ENCODE data around the gene CKM. TPM values are rescaled to one million over a fixed set of nuclear protein-coding genes. Genes with fewer than 3 reads are reported as not detected.

The CKM gene
- total and polyA plus RNA-seq, 2 donors (not counting 1 experiment from before 2014, with no cell fraction given): not detected

- no peak for DNase-seq (ENCODE audit: low read depth in 2 of 2)
- no peak overlapping the region for H3K27ac ChIP-seq (ENCODE audit: insufficient read depth, low read length)
- no peak overlapping the region for H2AFZ ChIP-seq (ENCODE audit: low read length)
- H3K9ac ChIP-seq (ENCODE audit: insufficient read depth, low read length): no peak overlapping the region
- H3K4me1 ChIP-seq (ENCODE audit: control insufficient read depth, extremely low read depth, insufficient read depth, low read length): no peaks in the 10 kb centered on the region
- TF ChIP-seq EZH2 (IDR thresholded peaks at IDR 0.05; ENCODE audit: low read length, missing control alignments) (no peak), CTCF (conservative IDR thresholded peaks at IDR 0.05 in 1 of 2, IDR thresholded peaks at IDR 0.05 in 1 of 2; ENCODE audit: low read depth in 1 of 2, low read length in 2 of 2) (no peak)
- peaks cover 34% of the 10 kb centered on the region for H3K36me3 ChIP-seq (ENCODE audit: control insufficient read depth, insufficient read depth, low read length)
- H3K4me3 ChIP-seq (replicated peaks in 1 of 4; ENCODE audit: control extremely low read depth in 1 of 4, insufficient read depth in 1 of 4, low read depth in 3 of 4, low read length in 4 of 4): no peak overlapping the region
- H4K20me1 ChIP-seq (ENCODE audit: control insufficient read depth, extremely low read depth, insufficient read depth, low read length): no peaks in the 10 kb centered on the region
- no peaks in the 10 kb centered on the region for H3K27me3 ChIP-seq (ENCODE audit: control insufficient read depth, insufficient read depth, low read length)
- H3K4me2 ChIP-seq (ENCODE audit: extremely low read depth, insufficient read depth, low read length): no peak overlapping the region
- no peaks in the 10 kb centered on the region for H3K9me3 ChIP-seq (ENCODE audit: control insufficient read depth, insufficient read depth, low read depth, low read length)
- H3K79me2 ChIP-seq (ENCODE audit: control insufficient read depth, insufficient read depth, low read length): no peaks in the 10 kb centered on the region
These were observed 29.8 kb upstream of the CKM start for GRCh38 chr19:45352471-45352870.

GRCh38 chr19:45352062-45352461, 29.4 kb upstream of the CKM start:
- no peak for DNase-seq (ENCODE audit: low read depth in 2 of 2)
- Histone ChIP-seq H3K79me2 (ENCODE audit: control insufficient read depth, insufficient read depth, low read length) (no peaks in the 10 kb centered on the region), H3K4me2 (ENCODE audit: extremely low read depth, insufficient read depth, low read length) (no peak overlapping the region), H3K27ac (ENCODE audit: insufficient read depth, low read length) (no peak overlapping the region), H3K4me1 (ENCODE audit: control insufficient read depth, extremely low read depth, insufficient read depth, low read length) (no peaks in the 10 kb centered on the region), H3K36me3 (ENCODE audit: control insufficient read depth, insufficient read depth, low read length) (peaks cover 30% of the 10 kb centered on the region), H3K9ac (ENCODE audit: insufficient read depth, low read length) (no peak overlapping the region), H3K27me3 (ENCODE audit: control insufficient read depth, insufficient read depth, low read length) (no peaks in the 10 kb centered on the region), H3K9me3 (ENCODE audit: control insufficient read depth, insufficient read depth, low read depth, low read length) (no peaks in the 10 kb centered on the region), H3K4me3 (replicated peaks in 1 of 4; ENCODE audit: control extremely low read depth in 1 of 4, insufficient read depth in 1 of 4, low read depth in 3 of 4, low read length in 4 of 4) (no peak overlapping the region), H2AFZ (ENCODE audit: low read length) (no peak overlapping the region), H4K20me1 (ENCODE audit: control insufficient read depth, extremely low read depth, insufficient read depth, low read length) (no peaks in the 10 kb centered on the region)
- TF ChIP-seq EZH2 (IDR thresholded peaks at IDR 0.05; ENCODE audit: low read length, missing control alignments): no peak
- no peak for TF ChIP-seq CTCF (conservative IDR thresholded peaks at IDR 0.05 in 1 of 2, IDR thresholded peaks at IDR 0.05 in 1 of 2; ENCODE audit: low read depth in 1 of 2, low read length in 2 of 2)

GRCh38 chr19:45351401-45351952, 28.8 kb upstream of the CKM start:
- Histone ChIP-seq H3K36me3 (ENCODE audit: control insufficient read depth, insufficient read depth, low read length) (peaks cover 26% of the 10 kb centered on the region), H3K79me2 (ENCODE audit: control insufficient read depth, insufficient read depth, low read length) (no peaks in the 10 kb centered on the region), H3K27me3 (ENCODE audit: control insufficient read depth, insufficient read depth, low read length) (no peaks in the 10 kb centered on the region), H3K27ac (ENCODE audit: insufficient read depth, low read length) (no peak overlapping the region), H3K4me3 (replicated peaks in 1 of 4; ENCODE audit: control extremely low read depth in 1 of 4, insufficient read depth in 1 of 4, low read depth in 3 of 4, low read length in 4 of 4) (no peak overlapping the region), H3K9me3 (ENCODE audit: control insufficient read depth, insufficient read depth, low read depth, low read length) (no peaks in the 10 kb centered on the region), H2AFZ (ENCODE audit: low read length) (no peak overlapping the region), H4K20me1 (ENCODE audit: control insufficient read depth, extremely low read depth, insufficient read depth, low read length) (no peaks in the 10 kb centered on the region), H3K9ac (ENCODE audit: insufficient read depth, low read length) (no peak overlapping the region), H3K4me2 (ENCODE audit: extremely low read depth, insufficient read depth, low read length) (no peak overlapping the region), H3K4me1 (ENCODE audit: control insufficient read depth, extremely low read depth, insufficient read depth, low read length) (no peaks in the 10 kb centered on the region)
- TF ChIP-seq CTCF (conservative IDR thresholded peaks at IDR 0.05 in 1 of 2, IDR thresholded peaks at IDR 0.05 in 1 of 2; ENCODE audit: low read depth in 1 of 2, low read length in 2 of 2): no peak
- no peak for TF ChIP-seq EZH2 (IDR thresholded peaks at IDR 0.05; ENCODE audit: low read length, missing control alignments)
- no peak for DNase-seq (ENCODE audit: low read depth in 2 of 2)

All from fibroblast of lung (primary cell).